Nephron (organoid): ENCODE data around the gene PCDHAC1.

Source experiments
- H3K27ac Mint-ChIP-seq, 3 experiments: 2 replicates each; pipeline ENCODE4 v1.8.0; 2020; ENCODE audit warnings: mixed read lengths in 3 of 3, mild to moderate bottlenecking in 2 of 3, moderate library complexity in 1 of 3
- H3K27me3 Mint-ChIP-seq: 2 replicates; pipeline ENCODE4 v1.8.0; 2021; ENCODE audit warnings: low read depth, mild to moderate bottlenecking, moderate library complexity, mixed read lengths
- H3K36me3 Mint-ChIP-seq: 2 replicates; pipeline ENCODE4 v1.8.0; 2020; ENCODE audit warnings: low read depth, mixed read lengths
- H3K4me1 Mint-ChIP-seq: 2 replicates; pipeline ENCODE4 v1.8.0; 2020; ENCODE audit warnings: mixed read lengths
- H3K4me3 Mint-ChIP-seq, 3 experiments: 2 replicates each; pipeline ENCODE4 v1.8.0; 2020; ENCODE audit warnings: mild to moderate bottlenecking in 3 of 3, mixed read lengths in 3 of 3, moderate library complexity in 2 of 3
- H3K9me3 Mint-ChIP-seq: 2 replicates; pipeline ENCODE4 v1.8.0; 2020; ENCODE audit warnings: mixed read lengths
- TF ChIP-seq, protein P1 (sequence below), 3 experiments: fragments of 200-600 bp; sonication (generic); IDR thresholded peaks; one replicate each; pipeline ENCODE4 v1.5.0; 2021; ENCODE audit warnings: antibody characterized with exemption in 3 of 3; ENCODE audit not compliant: unreplicated experiment in 3 of 3

PCDHAC1 gene

DNA sequence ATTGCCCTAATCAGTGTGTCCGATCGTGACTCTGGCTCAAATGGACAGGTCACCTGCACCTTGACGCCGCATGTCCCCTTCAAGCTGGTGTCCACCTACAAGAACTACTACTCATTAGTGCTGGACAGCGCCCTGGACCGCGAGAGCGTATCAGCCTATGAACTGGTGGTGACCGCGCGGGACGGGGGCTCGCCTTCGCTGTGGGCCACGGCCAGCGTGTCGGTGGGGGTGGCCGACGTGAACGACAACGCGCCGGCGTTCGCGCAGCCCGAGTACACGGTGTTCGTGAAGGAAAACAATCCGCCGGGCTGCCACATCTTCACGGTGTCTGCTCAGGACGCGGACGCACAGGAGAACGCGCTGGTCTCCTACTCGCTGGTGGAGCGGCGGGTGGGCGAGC lies 42.7 kb upstream of the PCDHAC1 start:
- Mint-ChIP-seq H3K9me3 (peaks cover 62% of the 10 kb centered on the region), H3K36me3 (peaks cover 84% of the 10 kb centered on the region), H3K4me1 (no peaks in the 10 kb centered on the region), H3K27ac (no peak overlapping the region), H3K27me3 (no peaks in the 10 kb centered on the region), H3K4me3 (no peak overlapping the region)
- TF ChIP-seq, protein P1, sequence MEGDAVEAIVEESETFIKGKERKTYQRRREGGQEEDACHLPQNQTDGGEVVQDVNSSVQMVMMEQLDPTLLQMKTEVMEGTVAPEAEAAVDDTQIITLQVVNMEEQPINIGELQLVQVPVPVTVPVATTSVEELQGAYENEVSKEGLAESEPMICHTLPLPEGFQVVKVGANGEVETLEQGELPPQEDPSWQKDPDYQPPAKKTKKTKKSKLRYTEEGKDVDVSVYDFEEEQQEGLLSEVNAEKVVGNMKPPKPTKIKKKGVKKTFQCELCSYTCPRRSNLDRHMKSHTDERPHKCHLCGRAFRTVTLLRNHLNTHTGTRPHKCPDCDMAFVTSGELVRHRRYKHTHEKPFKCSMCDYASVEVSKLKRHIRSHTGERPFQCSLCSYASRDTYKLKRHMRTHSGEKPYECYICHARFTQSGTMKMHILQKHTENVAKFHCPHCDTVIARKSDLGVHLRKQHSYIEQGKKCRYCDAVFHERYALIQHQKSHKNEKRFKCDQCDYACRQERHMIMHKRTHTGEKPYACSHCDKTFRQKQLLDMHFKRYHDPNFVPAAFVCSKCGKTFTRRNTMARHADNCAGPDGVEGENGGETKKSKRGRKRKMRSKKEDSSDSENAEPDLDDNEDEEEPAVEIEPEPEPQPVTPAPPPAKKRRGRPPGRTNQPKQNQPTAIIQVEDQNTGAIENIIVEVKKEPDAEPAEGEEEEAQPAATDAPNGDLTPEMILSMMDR (IDR thresholded peaks at IDR 0.05; ENCODE audit: unreplicated experiment in 3 of 3) = no peak

DNA sequence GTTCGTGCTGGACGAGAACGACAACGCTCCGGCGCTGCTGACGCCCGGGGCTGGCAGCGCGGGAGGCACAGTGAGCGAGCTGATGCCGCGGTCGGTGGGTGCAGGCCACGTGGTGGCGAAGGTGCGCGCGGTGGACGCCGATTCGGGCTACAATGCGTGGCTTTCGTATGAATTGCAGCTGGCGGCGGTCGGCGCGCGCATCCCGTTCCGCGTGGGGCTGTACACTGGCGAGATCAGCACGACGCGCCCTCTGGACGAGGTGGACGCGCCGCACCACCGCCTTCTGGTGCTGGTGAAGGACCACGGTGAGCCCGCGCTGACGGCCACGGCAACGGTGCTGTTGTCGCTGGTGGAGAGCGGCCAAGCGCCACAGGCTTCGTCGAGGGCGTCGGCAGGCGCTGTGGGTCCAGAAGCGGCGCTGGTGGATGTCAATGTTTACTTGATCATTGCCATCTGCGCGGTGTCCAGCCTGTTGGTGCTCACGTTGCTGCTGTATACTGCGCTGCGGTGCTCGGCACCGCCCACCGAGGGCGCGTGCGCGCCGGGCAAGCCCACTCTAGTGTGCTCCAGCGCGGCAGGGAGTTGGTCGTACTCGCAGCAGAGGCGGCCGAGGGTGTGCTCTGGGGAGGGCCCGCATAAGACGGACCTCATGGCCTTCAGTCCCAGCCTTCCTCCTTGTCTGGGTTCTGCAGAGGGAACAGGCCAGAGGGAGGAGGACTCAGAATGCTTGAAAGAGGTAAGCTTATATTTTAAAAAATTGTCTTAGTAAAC lies 42.0 kb upstream of the PCDHAC1 start:
- TF ChIP-seq, protein P1 (IDR thresholded peaks at IDR 0.05; ENCODE audit: unreplicated experiment in 3 of 3) = no peak
- H3K4me3 Mint-ChIP-seq = no peak overlapping the region
- peaks cover 77% of the 10 kb centered on the region for H3K36me3 Mint-ChIP-seq
- H3K27me3 Mint-ChIP-seq = no peaks in the 10 kb centered on the region
- no peaks in the 10 kb centered on the region for H3K4me1 Mint-ChIP-seq
- H3K9me3 Mint-ChIP-seq = peaks cover 59% of the 10 kb centered on the region
- H3K27ac Mint-ChIP-seq = no peak overlapping the region

DNA sequence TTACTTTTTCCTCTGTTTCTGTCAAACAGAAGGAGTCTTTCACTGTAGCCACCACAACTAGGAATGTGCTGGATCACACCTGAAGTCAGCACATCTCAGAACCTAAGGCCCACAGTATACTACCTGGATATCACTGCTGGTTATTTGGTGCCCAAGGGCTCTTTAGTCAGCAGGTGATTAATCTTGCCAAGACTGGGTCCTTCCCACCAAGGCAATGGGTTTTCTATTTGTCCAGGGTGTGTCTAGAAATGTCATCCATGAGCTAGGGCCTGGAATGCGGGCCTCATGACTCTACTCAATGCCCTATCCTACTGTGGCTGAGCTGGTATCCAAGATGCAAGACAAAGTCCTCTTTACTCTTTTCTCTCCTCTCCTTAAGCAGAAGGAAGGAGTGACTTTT lies 9.8 kb upstream of the PCDHAC1 start:
- H3K36me3 Mint-ChIP-seq = peaks cover 50% of the 10 kb centered on the region
- H3K4me3 Mint-ChIP-seq = no peak overlapping the region
- H3K27me3 Mint-ChIP-seq = no peaks in the 10 kb centered on the region
- peaks cover 47% of the 10 kb centered on the region for H3K9me3 Mint-ChIP-seq
- no peak overlapping the region for H3K27ac Mint-ChIP-seq
- TF ChIP-seq, protein P1 (IDR thresholded peaks at IDR 0.05; ENCODE audit: unreplicated experiment in 3 of 3) = no peak
- H3K4me1 Mint-ChIP-seq = no peaks in the 10 kb centered on the region

DNA sequence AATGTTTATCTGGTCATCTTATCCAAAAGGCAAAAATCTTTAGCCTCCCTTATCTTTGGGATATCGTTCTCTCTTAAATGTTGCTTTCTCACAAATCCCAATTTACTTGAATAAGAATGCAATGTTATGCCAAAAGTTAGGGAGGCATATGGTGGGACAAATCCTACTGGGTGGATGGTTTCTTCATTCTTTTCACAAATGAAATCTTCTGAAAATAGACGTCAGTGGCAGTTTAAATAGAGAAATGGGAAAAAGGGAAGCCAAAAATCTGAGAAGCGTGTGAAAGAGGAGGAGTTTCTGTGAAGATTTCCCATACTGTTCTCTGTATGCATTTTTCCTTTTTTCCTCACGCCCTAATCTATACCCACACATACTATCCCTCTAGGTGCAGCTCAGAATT lies 2.5 kb upstream of the PCDHAC1 start:
- Mint-ChIP-seq H3K4me3 (no peak overlapping the region), H3K27ac (no peak overlapping the region), H3K27me3 (peaks cover 23% of the 10 kb centered on the region), H3K36me3 (peaks cover 1% of the 10 kb centered on the region), H3K9me3 (no peaks in the 10 kb centered on the region), H3K4me1 (no peaks in the 10 kb centered on the region)
- TF ChIP-seq, protein P1 (IDR thresholded peaks at IDR 0.05; ENCODE audit: unreplicated experiment in 3 of 3) = no peak

DNA sequence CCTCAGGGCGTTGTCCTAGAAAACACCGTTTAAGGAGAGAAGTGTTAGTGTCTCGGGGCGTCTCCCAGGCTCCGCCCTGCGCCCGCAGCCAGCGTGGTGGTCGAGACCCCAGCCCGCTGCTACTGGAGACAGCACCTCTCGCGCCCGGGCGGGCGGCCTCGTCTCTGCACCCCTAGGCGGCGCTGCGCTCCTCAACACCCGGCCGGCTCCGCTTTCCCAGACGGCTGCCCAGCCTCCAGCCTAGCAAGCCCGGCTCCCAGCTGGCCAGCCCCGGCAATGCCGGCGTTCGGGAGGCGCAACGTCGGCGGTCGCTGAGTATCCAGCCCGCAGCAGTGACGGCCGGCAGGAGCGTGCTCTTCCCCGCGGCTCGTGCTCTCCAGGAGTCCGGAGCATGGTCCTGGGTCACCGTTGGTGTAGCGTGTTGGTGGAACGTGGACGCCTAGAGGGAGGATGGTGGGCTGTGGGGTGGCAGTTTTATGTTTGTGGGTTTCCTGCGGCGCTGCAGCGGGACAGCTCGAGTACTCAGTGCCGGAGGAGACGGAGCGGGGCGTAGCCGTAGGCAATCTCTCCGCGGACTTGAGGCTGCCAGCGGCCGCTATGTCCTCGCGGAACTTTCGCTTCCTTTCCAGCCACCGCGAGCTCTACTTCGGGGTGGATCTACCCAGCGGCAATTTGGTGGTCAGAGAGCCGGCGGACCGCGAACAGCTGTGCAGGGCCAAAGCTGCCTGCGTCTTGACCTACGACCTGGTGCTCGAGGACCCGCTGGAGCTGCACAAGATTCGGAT lies 536 bp downstream of the PCDHAC1 start:
- H3K36me3 Mint-ChIP-seq = peaks cover 6% of the 10 kb centered on the region
- peak overlapping the region in 1 of 3 experiments; percentile 62 for H3K27ac Mint-ChIP-seq
- TF ChIP-seq, protein P1 (IDR thresholded peaks at IDR 0.05; ENCODE audit: unreplicated experiment in 3 of 3) = peak; percentile 96 to 97 (median 96)
- H3K9me3 Mint-ChIP-seq = no peaks in the 10 kb centered on the region
- H3K4me3 Mint-ChIP-seq = peak overlapping the region; percentile 86 to 91 (median 89)
- no peaks in the 10 kb centered on the region for H3K4me1 Mint-ChIP-seq
- H3K27me3 Mint-ChIP-seq = peaks cover 23% of the 10 kb centered on the region
